ENCODE data around the gene CRYGA.
A peak's percentile ranks its signal among the peaks of the same experiment; 100 is the strongest.

The CRYGA gene

DNA sequence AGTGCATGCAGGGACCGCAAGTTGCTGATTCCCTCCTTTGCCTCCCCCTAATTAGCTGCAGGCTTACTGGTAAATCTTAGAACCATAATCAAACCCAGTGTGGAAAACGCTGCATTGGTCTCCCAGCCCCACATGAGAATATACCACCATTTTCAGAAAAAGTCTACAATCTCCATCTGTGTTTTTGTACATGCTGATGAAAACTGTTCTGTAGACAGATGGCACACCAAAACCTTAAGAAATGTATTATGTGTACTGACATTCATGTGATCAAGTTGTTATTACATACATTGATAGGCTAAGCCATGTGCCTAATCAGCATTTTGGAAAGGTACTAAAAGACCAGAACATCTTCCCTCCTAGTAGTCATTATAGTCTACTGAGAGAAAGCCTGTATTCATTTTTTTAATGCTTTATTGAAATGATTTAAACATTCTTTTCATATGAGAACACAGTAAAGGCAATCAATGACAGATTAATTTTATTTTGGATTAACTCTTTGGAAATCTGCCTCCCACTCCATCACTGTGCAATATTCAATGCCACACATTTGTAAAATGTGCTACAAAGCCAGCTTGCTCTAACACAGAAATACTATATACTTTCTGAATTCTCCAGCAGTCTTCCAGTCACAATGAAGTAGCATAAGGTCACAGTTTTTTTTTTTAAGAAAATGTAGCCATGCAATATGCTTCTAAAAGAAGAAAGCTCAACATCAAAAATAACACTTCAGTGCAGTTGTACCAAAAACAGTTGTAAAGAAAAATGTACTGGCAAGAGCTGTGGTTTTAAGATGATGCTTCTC, 1.8 kb upstream of the CRYGA start:
- Histone ChIP-seq H3K4me1 (ENCODE audit: control insufficient read depth, insufficient read depth, low read length) (no peaks in the 10 kb centered on the region), H3K27me3 (ENCODE audit: control insufficient read depth, insufficient read depth, low read length) (no peaks in the 10 kb centered on the region), H3K4me3 (ENCODE audit: low read length) (no peak overlapping the region), H3K9me3 (ENCODE audit: control insufficient read depth, insufficient read depth, low read length) (no peaks in the 10 kb centered on the region), H3K27ac (ENCODE audit: low read length) (no peak overlapping the region), H3K36me3 (ENCODE audit: control insufficient read depth, insufficient read depth, low read length) (no peaks in the 10 kb centered on the region)
- no peak for DNase-seq (ENCODE audit: low read depth, low spot score)
- WGBS (ENCODE audit: insufficient coverage, insufficient read length): no CpG with 5 or more reads among the region's 2 CpGs

GRCh38 chr2:208156439-208156838, 7.0 kb downstream of the CRYGA start:
- Histone ChIP-seq H3K9me3 (ENCODE audit: control insufficient read depth, insufficient read depth, low read length) (no peaks in the 10 kb centered on the region), H3K27me3 (ENCODE audit: control insufficient read depth, insufficient read depth, low read length) (no peaks in the 10 kb centered on the region), H3K27ac (ENCODE audit: low read length) (no peak overlapping the region), H3K36me3 (ENCODE audit: control insufficient read depth, insufficient read depth, low read length) (no peaks in the 10 kb centered on the region), H3K4me1 (ENCODE audit: control insufficient read depth, insufficient read depth, low read length) (no peaks in the 10 kb centered on the region), H3K4me3 (ENCODE audit: low read length) (no peak overlapping the region)
- no CpG with 5 or more reads among the region's 2 CpGs for WGBS (ENCODE audit: insufficient coverage, insufficient read length)
- DNase-seq (ENCODE audit: low read depth, low spot score): no peak

DNA sequence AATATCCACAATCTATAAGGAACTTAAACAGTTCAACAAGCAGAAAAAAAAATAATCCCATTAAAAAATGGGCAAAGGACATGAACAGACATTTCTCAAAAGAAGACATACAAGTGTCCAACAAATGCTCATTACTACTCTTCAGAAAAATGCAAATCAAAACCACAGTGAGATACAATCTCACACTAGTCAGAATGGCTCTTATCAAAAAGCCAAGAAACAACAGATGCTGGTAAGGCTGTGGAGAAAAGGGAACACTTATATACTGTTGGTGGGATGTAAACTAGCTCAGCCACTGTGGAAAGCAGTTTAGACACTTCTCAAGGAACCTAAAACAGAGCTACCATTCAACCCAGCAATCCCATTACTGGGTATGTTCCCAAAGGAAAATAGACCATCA, 10.2 kb downstream of the CRYGA start:
- no peaks in the 10 kb centered on the region for H3K27me3 ChIP-seq (ENCODE audit: control insufficient read depth, insufficient read depth, low read length)
- H3K4me3 ChIP-seq (ENCODE audit: low read length): no peak overlapping the region
- no peak for DNase-seq (ENCODE audit: low read depth, low spot score)
- H3K4me1 ChIP-seq (ENCODE audit: control insufficient read depth, insufficient read depth, low read length): no peaks in the 10 kb centered on the region
- no peaks in the 10 kb centered on the region for H3K9me3 ChIP-seq (ENCODE audit: control insufficient read depth, insufficient read depth, low read length)
- H3K27ac ChIP-seq (ENCODE audit: low read length): no peak overlapping the region
- no peaks in the 10 kb centered on the region for H3K36me3 ChIP-seq (ENCODE audit: control insufficient read depth, insufficient read depth, low read length)

GRCh38 chr2:208150956-208151355, 12.4 kb downstream of the CRYGA start:
- Histone ChIP-seq H3K4me1 (ENCODE audit: control insufficient read depth, insufficient read depth, low read length) (0 out of 2 replicates have a peak, but pooled peaks cover 1% of the 10 kb centered on the region), H3K27me3 (ENCODE audit: control insufficient read depth, insufficient read depth, low read length) (no peaks in the 10 kb centered on the region), H3K27ac (ENCODE audit: low read length) (no peak overlapping the region), H3K4me3 (ENCODE audit: low read length) (no peak overlapping the region), H3K9me3 (ENCODE audit: control insufficient read depth, insufficient read depth, low read length) (no peaks in the 10 kb centered on the region), H3K36me3 (ENCODE audit: control insufficient read depth, insufficient read depth, low read length) (no peaks in the 10 kb centered on the region)
- DNase-seq (ENCODE audit: low read depth, low spot score): no peak
- no CpG with 5 or more reads among the region's 1 CpG for WGBS (ENCODE audit: insufficient coverage, insufficient read length)

- no peaks in the 10 kb centered on the region for H3K9me3 ChIP-seq (ENCODE audit: control insufficient read depth, insufficient read depth, low read length)
- H3K27me3 ChIP-seq (ENCODE audit: control insufficient read depth, insufficient read depth, low read length): no peaks in the 10 kb centered on the region
- H3K36me3 ChIP-seq (ENCODE audit: control insufficient read depth, insufficient read depth, low read length): no peaks in the 10 kb centered on the region
- 0 out of 2 replicates have a peak, but pooled peaks cover 1% of the 10 kb centered on the region for H3K4me1 ChIP-seq (ENCODE audit: control insufficient read depth, insufficient read depth, low read length)
- no peak overlapping the region for H3K27ac ChIP-seq (ENCODE audit: low read length)
- no peak for DNase-seq (ENCODE audit: low read depth, low spot score)
- H3K4me3 ChIP-seq (ENCODE audit: low read length): no peak overlapping the region
Measured at GRCh38 chr2:208150094-208150493, 13.3 kb downstream of the CRYGA start.

- Histone ChIP-seq H3K4me1 (ENCODE audit: control insufficient read depth, insufficient read depth, low read length) (0 out of 2 replicates have a peak, but pooled peaks cover 1% of the 10 kb centered on the region), H3K27ac (ENCODE audit: low read length) (no peak overlapping the region), H3K27me3 (ENCODE audit: control insufficient read depth, insufficient read depth, low read length) (no peaks in the 10 kb centered on the region), H3K9me3 (ENCODE audit: control insufficient read depth, insufficient read depth, low read length) (no peaks in the 10 kb centered on the region), H3K36me3 (ENCODE audit: control insufficient read depth, insufficient read depth, low read length) (no peaks in the 10 kb centered on the region), H3K4me3 (ENCODE audit: low read length) (no peak overlapping the region)
- no CpG with 5 or more reads among the region's 2 CpGs for WGBS (ENCODE audit: insufficient coverage, insufficient read length)
- no peak for DNase-seq (ENCODE audit: low read depth, low spot score)
Measured at GRCh38 chr2:208148803-208149202, 14.6 kb downstream of the CRYGA start.

DNA sequence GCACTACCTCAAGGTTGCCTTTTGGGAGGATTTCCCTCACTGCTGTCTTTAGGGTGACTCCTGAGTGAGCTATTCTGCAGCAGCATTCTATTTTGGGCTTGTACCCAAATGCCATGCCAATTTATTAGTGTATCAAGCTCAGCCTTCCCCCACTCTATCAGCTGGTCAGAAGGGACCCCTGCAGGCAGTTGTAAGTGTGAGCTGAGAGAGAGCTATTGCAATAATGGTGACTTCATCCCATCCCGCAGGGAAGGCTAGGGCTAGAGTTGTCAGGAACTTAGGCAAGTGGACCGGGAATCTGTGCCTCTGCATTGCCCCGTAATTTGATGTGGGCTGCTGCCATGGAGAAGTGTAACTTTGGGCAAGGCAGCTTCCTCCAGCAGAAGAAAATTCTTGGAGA, 15.6 kb downstream of the CRYGA start:
- no CpG with 5 or more reads among the region's 3 CpGs for WGBS (ENCODE audit: insufficient coverage, insufficient read length)
- Histone ChIP-seq H3K27me3 (ENCODE audit: control insufficient read depth, insufficient read depth, low read length) (no peaks in the 10 kb centered on the region), H3K27ac (ENCODE audit: low read length) (no peak overlapping the region), H3K36me3 (ENCODE audit: control insufficient read depth, insufficient read depth, low read length) (no peaks in the 10 kb centered on the region), H3K9me3 (ENCODE audit: control insufficient read depth, insufficient read depth, low read length) (no peaks in the 10 kb centered on the region), H3K4me1 (ENCODE audit: control insufficient read depth, insufficient read depth, low read length) (0 out of 2 replicates have a peak, but pooled peaks cover 1% of the 10 kb centered on the region), H3K4me3 (ENCODE audit: low read length) (no peak overlapping the region)
- DNase-seq (ENCODE audit: low read depth, low spot score): no peak

DNA sequence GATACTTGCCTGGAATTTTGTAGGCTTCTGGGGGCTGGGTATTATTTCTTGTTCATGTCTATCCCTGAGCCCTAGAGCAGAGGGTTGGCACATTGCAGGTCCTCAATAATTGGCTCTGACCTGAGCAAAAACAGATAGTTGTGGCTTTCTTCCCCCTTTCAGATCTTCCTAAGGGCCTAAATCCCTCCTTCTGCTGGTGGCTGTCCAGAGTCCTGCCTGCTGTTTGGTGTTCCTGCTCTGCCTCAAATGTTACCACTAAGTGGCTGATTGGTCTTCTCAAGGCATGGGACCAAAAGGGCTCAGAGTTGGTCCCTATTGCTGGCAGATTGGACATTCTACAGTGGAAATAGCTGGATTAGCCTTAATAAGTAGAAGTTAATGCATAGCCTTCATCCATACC, 16.4 kb downstream of the CRYGA start:
- H3K36me3 ChIP-seq (ENCODE audit: control insufficient read depth, insufficient read depth, low read length): no peaks in the 10 kb centered on the region
- H3K9me3 ChIP-seq (ENCODE audit: control insufficient read depth, insufficient read depth, low read length): no peaks in the 10 kb centered on the region
- no peak overlapping the region for H3K4me3 ChIP-seq (ENCODE audit: low read length)
- no peak for DNase-seq (ENCODE audit: low read depth, low spot score)
- 0 out of 2 replicates have a peak, but pooled peaks cover 1% of the 10 kb centered on the region for H3K4me1 ChIP-seq (ENCODE audit: control insufficient read depth, insufficient read depth, low read length)
- H3K27ac ChIP-seq (ENCODE audit: low read length): no peak overlapping the region
- no peaks in the 10 kb centered on the region for H3K27me3 ChIP-seq (ENCODE audit: control insufficient read depth, insufficient read depth, low read length)

DNA sequence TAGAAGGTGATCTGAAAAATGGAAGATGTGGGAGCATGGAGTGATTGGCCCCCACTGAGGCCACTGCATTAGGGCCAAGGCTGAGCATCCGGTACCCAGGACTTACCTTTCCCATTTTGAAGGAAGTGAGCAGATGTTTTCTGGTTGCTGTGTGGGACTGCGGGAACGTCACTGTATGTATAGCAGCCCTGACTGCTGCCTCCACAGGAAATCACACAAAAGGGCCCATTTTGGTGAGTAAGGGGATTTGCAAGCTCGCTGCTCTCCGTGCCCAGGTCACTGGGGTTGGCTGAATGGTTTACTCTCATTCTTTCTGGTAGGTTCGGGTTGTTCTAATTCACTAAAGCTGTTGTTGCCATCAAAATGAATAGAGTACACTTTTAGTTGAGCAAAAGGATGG, 17.4 kb downstream of the CRYGA start, which contains the start of gene CRYGB:
Gene CRYGB, minus strand, starts transcription at position 153 of the 400 bp plus-strand sequence. Its CDS starts 38 bp downstream, at position 115.
- Histone ChIP-seq H3K27ac (ENCODE audit: low read length) (no peak within 1 kb of the TSS), H3K36me3 (ENCODE audit: control insufficient read depth, insufficient read depth, low read length) (no peaks in the 10 kb centered on the region), H3K4me3 (ENCODE audit: low read length) (no peak within 1 kb of the TSS), H3K27me3 (ENCODE audit: control insufficient read depth, insufficient read depth, low read length) (no peaks in the 10 kb centered on the region), H3K9me3 (ENCODE audit: control insufficient read depth, insufficient read depth, low read length) (no peaks in the 10 kb centered on the region), H3K4me1 (ENCODE audit: control insufficient read depth, insufficient read depth, low read length) (0 out of 2 replicates have a peak, but pooled peaks cover 1% of the 10 kb centered on the region)
- no peak for DNase-seq (ENCODE audit: low read depth, low spot score)
- WGBS (ENCODE audit: insufficient coverage, insufficient read length): no CpG with 5 or more reads among the region's 6 CpGs

DNA sequence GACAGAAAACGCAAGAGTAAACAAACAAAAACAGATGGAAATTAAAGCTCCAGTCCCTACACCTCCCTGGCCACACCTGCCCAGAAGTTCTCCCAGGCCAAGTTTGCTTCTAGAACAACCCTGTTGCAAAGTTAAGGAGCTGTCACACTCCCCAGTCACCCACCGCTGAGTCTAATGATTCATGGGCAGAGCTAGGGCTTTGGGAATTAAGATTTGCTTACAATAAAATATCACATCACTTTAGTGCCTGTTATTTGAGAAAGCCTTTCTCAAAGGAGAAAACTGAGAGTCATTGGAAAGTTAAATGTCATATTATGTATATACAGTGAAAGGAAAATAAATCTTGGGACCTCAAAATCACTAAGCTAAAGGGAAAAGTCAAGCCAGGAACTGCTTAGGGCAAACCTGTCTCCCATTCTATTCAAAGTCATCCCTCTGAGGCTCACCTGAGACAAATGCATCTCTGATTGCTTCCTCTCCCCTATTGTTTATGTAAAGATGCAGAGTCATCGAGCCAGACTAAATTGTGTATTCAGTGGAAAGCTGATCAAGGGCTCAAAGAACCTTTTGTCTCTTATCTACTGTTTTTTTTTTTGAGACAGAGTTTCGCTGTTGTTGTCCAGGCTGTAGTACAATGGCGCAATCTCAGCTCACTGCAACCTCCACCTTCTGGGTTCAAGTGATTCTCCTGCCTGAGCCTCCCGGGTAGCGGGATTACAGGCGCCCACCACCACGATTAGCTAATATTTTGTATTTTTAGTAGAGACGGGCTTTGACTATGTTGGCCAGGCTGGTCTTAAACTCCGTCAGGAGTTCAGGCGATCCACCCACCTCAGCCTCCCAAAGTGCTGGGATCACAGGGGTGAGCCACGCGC, 20.2 kb downstream of the CRYGA start:
- Histone ChIP-seq H3K27me3 (ENCODE audit: control insufficient read depth, insufficient read depth, low read length) (no peaks in the 10 kb centered on the region), H3K4me3 (ENCODE audit: low read length) (no peak overlapping the region), H3K36me3 (ENCODE audit: control insufficient read depth, insufficient read depth, low read length) (no peaks in the 10 kb centered on the region), H3K4me1 (ENCODE audit: control insufficient read depth, insufficient read depth, low read length) (0 out of 2 replicates have a peak, but pooled peaks cover 1% of the 10 kb centered on the region), H3K27ac (ENCODE audit: low read length) (no peak overlapping the region), H3K9me3 (ENCODE audit: control insufficient read depth, insufficient read depth, low read length) (no peaks in the 10 kb centered on the region)
- WGBS (ENCODE audit: insufficient coverage, insufficient read length): no CpG with 5 or more reads among the region's 14 CpGs
- DNase-seq (ENCODE audit: low read depth, low spot score): peak; percentile 50
